LNCAP (cell line): ENCODE results near the gene ENC1.
A peak's percentile ranks its signal among the peaks of the same experiment; 100 is the strongest.

Experiments used
- TF ChIP-seq, protein P1 (sequence below): fragments of 450-650 bp; IDR thresholded peaks from 2 replicates; pipeline ENCODE4 v1.5.1; 2017; ENCODE audit warnings: mild to moderate bottlenecking

The ENC1 gene

DNA sequence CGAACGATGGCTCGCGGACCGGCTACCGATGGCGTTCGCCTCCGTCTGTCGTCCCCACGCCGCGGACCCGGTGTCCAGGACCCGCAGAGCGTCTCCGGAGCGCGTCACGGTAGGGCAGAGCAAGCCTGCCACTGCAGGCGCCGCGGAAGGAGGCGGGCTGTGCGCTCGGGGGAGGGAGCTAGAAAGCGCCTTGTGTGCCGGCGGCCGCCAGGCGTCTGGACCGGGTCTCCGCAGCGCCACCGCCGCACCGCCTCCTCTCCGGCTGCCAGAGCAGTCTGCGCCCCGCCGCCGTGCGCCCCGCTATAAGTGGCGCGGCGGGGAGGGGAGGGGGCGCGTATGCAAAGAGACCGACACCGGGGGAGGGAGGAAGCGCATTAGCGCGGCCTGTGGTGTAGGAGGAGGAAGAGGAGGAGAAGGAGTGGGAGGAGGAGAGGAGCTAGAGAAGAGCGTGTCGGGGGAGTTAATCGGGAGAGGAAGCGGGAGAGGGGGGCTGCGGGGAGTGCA is at the start of gene ENC1:
Gene ENC1 (minus strand): TSS at position 279 of the 504 bp plus-strand sequence. CDS start 4,243 bp downstream, outside the sequence.
- TF ChIP-seq, protein P1, sequence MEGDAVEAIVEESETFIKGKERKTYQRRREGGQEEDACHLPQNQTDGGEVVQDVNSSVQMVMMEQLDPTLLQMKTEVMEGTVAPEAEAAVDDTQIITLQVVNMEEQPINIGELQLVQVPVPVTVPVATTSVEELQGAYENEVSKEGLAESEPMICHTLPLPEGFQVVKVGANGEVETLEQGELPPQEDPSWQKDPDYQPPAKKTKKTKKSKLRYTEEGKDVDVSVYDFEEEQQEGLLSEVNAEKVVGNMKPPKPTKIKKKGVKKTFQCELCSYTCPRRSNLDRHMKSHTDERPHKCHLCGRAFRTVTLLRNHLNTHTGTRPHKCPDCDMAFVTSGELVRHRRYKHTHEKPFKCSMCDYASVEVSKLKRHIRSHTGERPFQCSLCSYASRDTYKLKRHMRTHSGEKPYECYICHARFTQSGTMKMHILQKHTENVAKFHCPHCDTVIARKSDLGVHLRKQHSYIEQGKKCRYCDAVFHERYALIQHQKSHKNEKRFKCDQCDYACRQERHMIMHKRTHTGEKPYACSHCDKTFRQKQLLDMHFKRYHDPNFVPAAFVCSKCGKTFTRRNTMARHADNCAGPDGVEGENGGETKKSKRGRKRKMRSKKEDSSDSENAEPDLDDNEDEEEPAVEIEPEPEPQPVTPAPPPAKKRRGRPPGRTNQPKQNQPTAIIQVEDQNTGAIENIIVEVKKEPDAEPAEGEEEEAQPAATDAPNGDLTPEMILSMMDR, result peak; percentile 59

DNA sequence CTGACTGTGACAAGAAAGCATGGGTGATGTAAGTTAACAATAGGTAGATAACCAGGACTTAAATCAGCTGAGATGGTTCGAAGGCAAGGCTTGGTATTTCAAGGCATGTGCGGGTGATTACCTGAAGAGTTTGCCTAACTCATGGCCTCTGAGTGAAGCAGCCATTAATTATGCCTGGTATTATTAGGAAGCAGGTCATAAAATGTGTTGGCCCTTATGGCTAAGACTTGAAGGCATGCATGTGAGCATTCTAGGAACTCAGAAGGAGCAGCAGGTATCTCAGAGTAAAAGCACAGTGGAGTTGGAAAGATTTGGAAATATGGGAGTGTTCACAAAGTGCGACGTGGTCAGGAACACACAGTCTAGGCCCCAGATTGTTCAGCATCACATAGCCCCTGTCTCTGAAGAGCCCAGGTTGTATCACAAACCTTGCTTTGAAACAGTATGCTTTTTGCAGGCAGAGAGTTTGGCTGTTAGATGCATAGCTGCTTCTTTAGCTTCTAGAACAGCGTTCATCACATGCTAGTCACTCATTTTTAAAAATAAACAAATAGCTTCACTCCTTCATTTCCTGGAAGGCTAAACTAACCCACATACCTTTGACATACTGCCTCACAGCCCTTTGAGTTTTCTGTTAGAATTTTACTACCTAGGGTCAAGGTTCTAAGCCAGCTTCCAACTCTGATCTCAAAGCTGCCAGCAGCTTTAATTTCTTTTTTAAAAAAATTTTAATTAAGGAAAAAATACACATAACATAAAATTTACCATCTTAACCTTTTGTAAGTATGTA is 46.6 kb upstream of the ENC1 start:
- TF ChIP-seq, protein P1, result no peak

- TF ChIP-seq, protein P1, result no peak
Observed at GRCh38 chr5:74685979-74686631, 45.6 kb upstream of the ENC1 start.

- TF ChIP-seq, protein P1, result no peak; the same call in 1 of the 2 replicates
Observed at GRCh38 chr5:74684900-74685851, 44.6 kb upstream of the ENC1 start, which contains the start of gene HEXB. Gene HEXB, plus strand, starts transcription at chr5:74685233. Its CDS starts 28 bp downstream, at chr5:74685261.

- TF ChIP-seq, protein P1, result no peak
Observed at GRCh38 chr5:74679966-74680365, 39.4 kb upstream of the ENC1 start.

- TF ChIP-seq, protein P1, result peak; percentile 57
Observed at GRCh38 chr5:74673011-74673790, 32.7 kb upstream of the ENC1 start.
